C4-2B (cell line): Measurements from ENCODE around the gene MCEMP1.

Experiments used
- CTCF ChIP-seq: fragments of 450-650 bp; conservative IDR thresholded peaks from 2 replicates; pipeline ENCODE4 v1.5.1; 2017; ENCODE audit warnings: mild to moderate bottlenecking
- ZFX ChIP-seq: fragments of 450-650 bp; IDR thresholded peaks from 2 replicates; pipeline ENCODE4 v1.6.1; 2017

- no peak for TF ChIP-seq CTCF
- TF ChIP-seq ZFX = no peak
These were observed 514 bp upstream of the MCEMP1 start for GRCh38 chr19:7676376-7676775.
